ENCODE results near the gene EDC3. TPM values are rescaled to one million over a fixed set of nuclear protein-coding genes. Genes with fewer than 3 reads are reported as not detected.

The EDC3 gene
- total RNA-seq, 1 experiment from 2014 or later: 62.0 TPM

- H3K27me3 ChIP-seq (replicated peaks; ENCODE audit: control insufficient read depth, insufficient read depth, low read length): no peaks in the 10 kb centered on the region
- no peak overlapping the region for H3K27ac Mint-ChIP-seq (ENCODE audit: unreplicated experiment)
- no peak overlapping the region for H3K4me3 ChIP-seq (ENCODE audit: low read depth, low read length)
- no peak for DNase-seq
- CTCF ChIA-PET: no interaction called here
- no peaks in the 10 kb centered on the region for H3K36me3 Mint-ChIP-seq (ENCODE audit: insufficient read depth, unreplicated experiment)
- no peaks in the 10 kb centered on the region for H3K9me3 ChIP-seq
- intact Hi-C loops (cut with micrococcal nuclease; ENCODE audit: unreplicated experiment): no loop called here
- H3K27me3 Mint-ChIP-seq (ENCODE audit: insufficient read depth, unreplicated experiment): peaks cover 3% of the 10 kb centered on the region
- H3K4me1 Mint-ChIP-seq (ENCODE audit: low read depth, unreplicated experiment): no peaks in the 10 kb centered on the region
- H3K4me3 Mint-ChIP-seq (ENCODE audit: unreplicated experiment): no peak overlapping the region
- no peaks in the 10 kb centered on the region for H3K9me3 Mint-ChIP-seq (ENCODE audit: unreplicated experiment)
- H3K4me1 ChIP-seq: no peaks in the 10 kb centered on the region
- no TSS peak for BruUV-seq (replicated peaks)
- no peaks in the 10 kb centered on the region for H3K36me3 ChIP-seq (ENCODE audit: control insufficient read depth, insufficient read depth, low read length)
- no peak for TF ChIP-seq CTCF (IDR thresholded peaks at IDR 0.05; ENCODE audit: insufficient read depth in 1 of 2, low read depth in 1 of 2, low read length in 1 of 2, severe bottlenecking in 1 of 2, unreplicated experiment in 1 of 2)
- POLR2A ChIA-PET: interaction anchor here (0.9 kb wide), 1 partner anchor 11 kb away, joined by 3 read pairs; no protein-coding TSS in a partner anchor
These were observed 87.0 kb downstream of the EDC3 start for GRCh38 chr15:74608786-74609185.

DNA sequence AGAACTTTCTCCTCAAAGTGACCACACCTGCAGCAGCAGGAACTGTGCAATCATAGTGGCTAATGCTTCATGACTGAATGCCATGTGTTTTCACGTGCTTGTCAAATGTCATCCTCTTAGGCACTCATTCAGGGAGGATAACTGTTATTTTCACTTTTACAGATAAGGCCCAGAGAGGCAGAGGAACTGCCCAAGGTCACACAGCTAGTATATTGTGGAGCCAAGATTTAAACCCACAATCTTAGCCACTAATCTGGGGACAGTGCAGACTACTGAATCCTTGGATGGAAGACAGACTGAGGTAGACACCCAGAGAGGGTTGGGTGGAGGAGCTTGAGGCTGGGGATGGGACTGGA is 90.1 kb downstream of the EDC3 start:
- H3K27me3 Mint-ChIP-seq (ENCODE audit: insufficient read depth, unreplicated experiment): peaks cover 3% of the 10 kb centered on the region
- H3K9me3 ChIP-seq: no peaks in the 10 kb centered on the region
- intact Hi-C loops (cut with micrococcal nuclease; ENCODE audit: unreplicated experiment): no loop called here
- ChIA-PET CTCF (no interaction called here), POLR2A (no interaction called here)
- no peak overlapping the region for H3K27ac Mint-ChIP-seq (ENCODE audit: unreplicated experiment)
- no peaks in the 10 kb centered on the region for H3K27me3 ChIP-seq (replicated peaks; ENCODE audit: control insufficient read depth, insufficient read depth, low read length)
- H3K4me3 Mint-ChIP-seq (ENCODE audit: unreplicated experiment): no peak overlapping the region
- H3K36me3 ChIP-seq (ENCODE audit: control insufficient read depth, insufficient read depth, low read length): no peaks in the 10 kb centered on the region
- TF ChIP-seq CTCF (IDR thresholded peaks at IDR 0.05; ENCODE audit: insufficient read depth in 1 of 2, low read depth in 1 of 2, low read length in 1 of 2, severe bottlenecking in 1 of 2, unreplicated experiment in 1 of 2): no peak
- no peak for DNase-seq
- no peaks in the 10 kb centered on the region for H3K4me1 ChIP-seq
- no peaks in the 10 kb centered on the region for H3K4me1 Mint-ChIP-seq (ENCODE audit: low read depth, unreplicated experiment)
- no peaks in the 10 kb centered on the region for H3K36me3 Mint-ChIP-seq (ENCODE audit: insufficient read depth, unreplicated experiment)
- no TSS peak for BruUV-seq (replicated peaks)
- H3K9me3 Mint-ChIP-seq (ENCODE audit: unreplicated experiment): no peaks in the 10 kb centered on the region
- no peak overlapping the region for H3K4me3 ChIP-seq (ENCODE audit: low read depth, low read length)

DNA sequence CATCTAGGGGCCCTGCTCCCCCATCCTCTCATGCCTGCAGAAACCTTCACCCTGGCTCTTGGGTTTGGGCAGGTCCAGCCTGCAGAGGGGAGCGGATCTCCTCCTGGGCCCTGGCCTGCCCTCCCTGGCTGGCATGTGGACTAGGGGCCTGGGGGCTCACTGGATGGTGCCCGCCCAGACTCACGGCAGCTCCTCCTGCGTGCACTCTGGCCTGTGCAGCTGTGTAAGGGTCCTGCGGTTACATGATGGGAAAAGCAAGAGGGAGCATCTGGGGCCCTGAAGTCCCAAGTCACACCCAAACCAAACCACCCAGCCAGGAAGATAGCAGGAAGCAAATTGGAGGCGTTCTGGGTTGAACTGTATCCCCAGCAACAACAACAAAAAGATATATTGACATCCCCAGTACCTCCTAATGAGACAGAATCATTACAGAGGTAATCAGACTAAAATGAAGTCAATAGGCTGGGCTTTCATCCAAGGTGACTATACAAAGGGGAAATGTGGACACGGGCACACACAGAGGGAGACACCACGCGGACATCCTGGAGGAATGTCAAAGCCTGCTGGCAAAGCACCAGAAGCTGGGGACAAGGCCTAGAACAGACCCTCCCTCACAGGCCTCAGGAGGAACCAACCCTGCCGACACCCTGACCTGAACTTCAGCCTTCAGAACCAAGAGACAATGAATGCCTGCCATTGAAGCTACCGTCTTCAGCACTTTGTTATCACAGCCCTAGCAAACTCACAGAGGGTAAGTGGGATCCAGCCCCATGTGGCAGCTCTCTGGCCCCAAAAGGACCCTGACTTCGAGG is 90.6 kb downstream of the EDC3 start:
- intact Hi-C loops (cut with micrococcal nuclease; ENCODE audit: unreplicated experiment): no loop called here
- DNase-seq: no peak
- no peak overlapping the region for H3K4me3 Mint-ChIP-seq (ENCODE audit: unreplicated experiment)
- H3K36me3 Mint-ChIP-seq (ENCODE audit: insufficient read depth, unreplicated experiment): no peaks in the 10 kb centered on the region
- Histone ChIP-seq H3K27me3 (replicated peaks; ENCODE audit: control insufficient read depth, insufficient read depth, low read length) (no peaks in the 10 kb centered on the region), H3K4me1 (no peaks in the 10 kb centered on the region), H3K4me3 (ENCODE audit: low read depth, low read length) (no peak overlapping the region), H3K9me3 (no peaks in the 10 kb centered on the region), H3K36me3 (ENCODE audit: control insufficient read depth, insufficient read depth, low read length) (no peaks in the 10 kb centered on the region)
- H3K9me3 Mint-ChIP-seq (ENCODE audit: unreplicated experiment): no peaks in the 10 kb centered on the region
- H3K27me3 Mint-ChIP-seq (ENCODE audit: insufficient read depth, unreplicated experiment): peaks cover 3% of the 10 kb centered on the region
- no peak overlapping the region for H3K27ac Mint-ChIP-seq (ENCODE audit: unreplicated experiment)
- no peak for TF ChIP-seq CTCF (IDR thresholded peaks at IDR 0.05; ENCODE audit: insufficient read depth in 1 of 2, low read depth in 1 of 2, low read length in 1 of 2, severe bottlenecking in 1 of 2, unreplicated experiment in 1 of 2)
- POLR2A ChIA-PET: no interaction called here
- BruUV-seq (replicated peaks): no TSS peak
- no peaks in the 10 kb centered on the region for H3K4me1 Mint-ChIP-seq (ENCODE audit: low read depth, unreplicated experiment)
- CTCF ChIA-PET: no interaction called here

Measured in Caco-2 (cell line).